Measurements from ENCODE around the gene RNF141.

Gene RNF141

DNA sequence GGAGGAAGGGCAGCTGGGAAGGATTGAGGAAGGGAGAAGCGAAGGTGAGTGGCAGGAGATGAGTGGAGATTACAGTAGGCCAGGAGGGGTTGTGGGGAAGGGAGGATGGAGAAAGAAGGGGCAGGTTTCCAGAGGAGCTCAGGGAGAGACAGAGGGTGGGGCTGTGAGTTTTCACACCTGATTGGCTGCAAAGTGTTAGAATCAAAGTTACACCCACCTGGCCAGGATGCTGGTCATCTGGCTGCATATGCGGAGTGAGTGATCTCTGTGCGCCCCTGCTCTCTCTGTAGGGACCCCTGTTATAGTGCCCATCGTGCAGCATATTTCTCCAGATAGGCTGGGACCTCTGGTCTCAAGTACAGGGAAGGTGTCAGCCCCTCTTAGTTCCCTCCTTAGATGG lies 67.6 kb downstream of the RNF141 start:
- no peaks in the 10 kb centered on the region; the same call in 1 of the 2 replicates for H4K20me1 ChIP-seq (ENCODE audit: insufficient read depth, low read length)
- H3K79me2 ChIP-seq (ENCODE audit: low read length) = no peaks in the 10 kb centered on the region; the same call in 1 of the 2 replicates
- no peaks in the 10 kb centered on the region for H3K27me3 ChIP-seq (replicated peaks; ENCODE audit: insufficient read depth, low read length)
- H3K9me3 ChIP-seq (replicated peaks; ENCODE audit: insufficient read depth, low read length) = no peaks in the 10 kb centered on the region
- H3K4me3 ChIP-seq (ENCODE audit: low read length) = no peak overlapping the region
- no peak for DNase-seq
- H3K36me3 ChIP-seq (replicated peaks; ENCODE audit: insufficient read depth, low read length) = no peaks in the 10 kb centered on the region
- H3K4me2 ChIP-seq (ENCODE audit: low read depth, low read length) = no peak overlapping the region
- no peaks in the 10 kb centered on the region for H3K9me2 ChIP-seq (replicated peaks; ENCODE audit: insufficient read depth, low read length)
- no peak overlapping the region for H3K27ac ChIP-seq (ENCODE audit: low read length)
- TF ChIP-seq EZH2phosphoT487 (IDR thresholded peaks at IDR 0.05; ENCODE audit: low read length) (no peak), EZH2 (optimal IDR thresholded peaks at IDR 0.05; ENCODE audit: low read depth, low read length) (no peak)
- TF ChIP-seq, protein P1, sequence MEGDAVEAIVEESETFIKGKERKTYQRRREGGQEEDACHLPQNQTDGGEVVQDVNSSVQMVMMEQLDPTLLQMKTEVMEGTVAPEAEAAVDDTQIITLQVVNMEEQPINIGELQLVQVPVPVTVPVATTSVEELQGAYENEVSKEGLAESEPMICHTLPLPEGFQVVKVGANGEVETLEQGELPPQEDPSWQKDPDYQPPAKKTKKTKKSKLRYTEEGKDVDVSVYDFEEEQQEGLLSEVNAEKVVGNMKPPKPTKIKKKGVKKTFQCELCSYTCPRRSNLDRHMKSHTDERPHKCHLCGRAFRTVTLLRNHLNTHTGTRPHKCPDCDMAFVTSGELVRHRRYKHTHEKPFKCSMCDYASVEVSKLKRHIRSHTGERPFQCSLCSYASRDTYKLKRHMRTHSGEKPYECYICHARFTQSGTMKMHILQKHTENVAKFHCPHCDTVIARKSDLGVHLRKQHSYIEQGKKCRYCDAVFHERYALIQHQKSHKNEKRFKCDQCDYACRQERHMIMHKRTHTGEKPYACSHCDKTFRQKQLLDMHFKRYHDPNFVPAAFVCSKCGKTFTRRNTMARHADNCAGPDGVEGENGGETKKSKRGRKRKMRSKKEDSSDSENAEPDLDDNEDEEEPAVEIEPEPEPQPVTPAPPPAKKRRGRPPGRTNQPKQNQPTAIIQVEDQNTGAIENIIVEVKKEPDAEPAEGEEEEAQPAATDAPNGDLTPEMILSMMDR (IDR thresholded peaks at IDR 0.05; ENCODE audit: low read length) = no peak
- no peaks in the 10 kb centered on the region for H3F3A ChIP-seq (ENCODE audit: insufficient read depth, low read length)
- no peak overlapping the region for H2AFZ ChIP-seq (ENCODE audit: low read length)
- H3K9ac ChIP-seq (ENCODE audit: low read length) = no peak overlapping the region
- H3K4me1 ChIP-seq (ENCODE audit: low read length) = no peaks in the 10 kb centered on the region

DNA sequence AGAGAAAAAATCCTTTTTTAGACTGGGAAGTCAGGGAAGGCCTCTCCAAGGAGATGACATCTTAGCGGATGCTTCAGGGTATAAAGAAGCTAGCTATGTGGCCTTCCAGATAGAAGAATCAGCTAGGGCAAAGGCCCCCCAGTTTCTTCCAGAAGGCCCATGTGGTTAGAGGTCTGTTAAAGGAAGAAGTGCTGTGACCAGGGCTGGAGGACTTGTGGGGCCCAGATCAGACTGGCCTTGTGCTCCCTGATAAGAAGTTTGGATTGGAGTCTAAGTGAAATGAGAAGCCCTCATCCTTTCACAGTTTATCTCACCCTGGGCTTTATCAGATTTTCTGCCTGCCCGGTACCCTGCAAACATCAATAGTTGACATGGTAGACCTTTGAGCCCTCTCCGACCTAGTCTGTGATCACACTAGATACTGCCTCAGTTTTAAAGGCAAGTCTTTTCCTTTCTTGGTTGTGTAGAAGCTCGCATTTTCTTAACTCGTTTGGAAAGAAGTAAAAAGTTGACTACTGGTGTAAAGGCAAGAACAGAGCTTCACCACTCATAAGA lies 78.2 kb downstream of the RNF141 start:
- Histone ChIP-seq H3K4me3 (ENCODE audit: low read length) (no peak overlapping the region), H3K27ac (ENCODE audit: low read length) (no peak overlapping the region), H3K4me2 (ENCODE audit: low read depth, low read length) (no peak overlapping the region), H3K9me2 (replicated peaks; ENCODE audit: insufficient read depth, low read length) (no peaks in the 10 kb centered on the region), H3K27me3 (replicated peaks; ENCODE audit: insufficient read depth, low read length) (no peaks in the 10 kb centered on the region), H3K79me2 (ENCODE audit: low read length) (peaks cover 24% of the 10 kb centered on the region), H3K9me3 (replicated peaks; ENCODE audit: insufficient read depth, low read length) (no peaks in the 10 kb centered on the region), H2AFZ (ENCODE audit: low read length) (no peak overlapping the region), H3K9ac (ENCODE audit: low read length) (no peak overlapping the region), H3K4me1 (ENCODE audit: low read length) (peaks cover 23% of the 10 kb centered on the region), H3K36me3 (replicated peaks; ENCODE audit: insufficient read depth, low read length) (0 out of 2 replicates have a peak, but pooled peaks cover 4% of the 10 kb centered on the region), H4K20me1 (ENCODE audit: insufficient read depth, low read length) (no peaks in the 10 kb centered on the region), H3F3A (ENCODE audit: insufficient read depth, low read length) (peaks cover 15% of the 10 kb centered on the region; the same call in 1 of the 2 replicates)
- TF ChIP-seq, protein P1 (IDR thresholded peaks at IDR 0.05; ENCODE audit: low read length) = no peak
- TF ChIP-seq EZH2 (optimal IDR thresholded peaks at IDR 0.05; ENCODE audit: low read depth, low read length) = no peak
- no peak for TF ChIP-seq EZH2phosphoT487 (IDR thresholded peaks at IDR 0.05; ENCODE audit: low read length)
- no peak for DNase-seq

Measured in MM.1S (cell line).